ENCODE measurements around the gene PRKD3.
A peak's percentile ranks its signal among the peaks of the same experiment; 100 is the strongest.

PRKD3 gene

GRCh38 chr2:37342591-37343220 is 18.1 kb upstream of the PRKD3 start:
- DNase-seq: no peak

GRCh38 chr2:37340637-37341036 is 16.0 kb upstream of the PRKD3 start:
- no peak for DNase-seq

- no peak for DNase-seq
Observed at GRCh38 chr2:37338933-37339332, 14.3 kb upstream of the PRKD3 start.

- no peak for DNase-seq
Observed at GRCh38 chr2:37337620-37338280, 13.1 kb upstream of the PRKD3 start.

- no peak for DNase-seq
Observed at GRCh38 chr2:37335604-37336003, 11.0 kb upstream of the PRKD3 start.

GRCh38 chr2:37333256-37333655 is 8.6 kb upstream of the PRKD3 start:
- DNase-seq: no peak

- no peak for DNase-seq
Observed at GRCh38 chr2:37332560-37332959, 7.9 kb upstream of the PRKD3 start.

- DNase-seq: no peak
Observed at GRCh38 chr2:37330681-37331080, 6.0 kb upstream of the PRKD3 start.

- no peak for DNase-seq
Observed at GRCh38 chr2:37326866-37327634, 2.4 kb upstream of the PRKD3 start.

GRCh38 chr2:37326285-37326684 is 1.7 kb upstream of the PRKD3 start:
- peak; percentile 70 for DNase-seq

GRCh38 chr2:37325625-37326071 is 1.0 kb upstream of the PRKD3 start:
- no peak for DNase-seq

- peak; percentile 24 for DNase-seq
Observed at GRCh38 chr2:37324536-37324785, 172 bp downstream of the PRKD3 start.

- DNase-seq: no peak
Observed at GRCh38 chr2:37323781-37324535, 675 bp downstream of the PRKD3 start.

- no peak for DNase-seq
Observed at GRCh38 chr2:37323176-37323780, 1.4 kb downstream of the PRKD3 start.

GRCh38 chr2:37322368-37322767 is 2.3 kb downstream of the PRKD3 start:
- no peak for DNase-seq

GRCh38 chr2:37321029-37321682 is 3.5 kb downstream of the PRKD3 start:
- DNase-seq: no peak

GRCh38 chr2:37319754-37320609 is 4.7 kb downstream of the PRKD3 start:
- DNase-seq: no peak

- DNase-seq: no peak
Observed at GRCh38 chr2:37318401-37318800, 6.2 kb downstream of the PRKD3 start.

GRCh38 chr2:37317746-37318145 is 6.9 kb downstream of the PRKD3 start:
- DNase-seq: no peak

- no peak for DNase-seq
Observed at GRCh38 chr2:37316181-37316580, 8.5 kb downstream of the PRKD3 start.

- DNase-seq: no peak
Observed at GRCh38 chr2:37315364-37315763, 9.3 kb downstream of the PRKD3 start.

- DNase-seq: no peak
Observed at GRCh38 chr2:37307500-37307899, 17.1 kb downstream of the PRKD3 start.
